ENCODE data around the gene SLC9A7.

The SLC9A7 gene

GRCh38 chrX:46572340-46572936, 186.5 kb downstream of the SLC9A7 start:
- no peak for DNase-seq

GRCh38 chrX:46571423-46572339, 187.2 kb downstream of the SLC9A7 start:
- DNase-seq: no peak

GRCh38 chrX:46569621-46570020, 189.3 kb downstream of the SLC9A7 start:
- DNase-seq: no peak

- DNase-seq: no peak
These were observed 191.5 kb downstream of the SLC9A7 start for GRCh38 chrX:46567388-46567787.

DNA sequence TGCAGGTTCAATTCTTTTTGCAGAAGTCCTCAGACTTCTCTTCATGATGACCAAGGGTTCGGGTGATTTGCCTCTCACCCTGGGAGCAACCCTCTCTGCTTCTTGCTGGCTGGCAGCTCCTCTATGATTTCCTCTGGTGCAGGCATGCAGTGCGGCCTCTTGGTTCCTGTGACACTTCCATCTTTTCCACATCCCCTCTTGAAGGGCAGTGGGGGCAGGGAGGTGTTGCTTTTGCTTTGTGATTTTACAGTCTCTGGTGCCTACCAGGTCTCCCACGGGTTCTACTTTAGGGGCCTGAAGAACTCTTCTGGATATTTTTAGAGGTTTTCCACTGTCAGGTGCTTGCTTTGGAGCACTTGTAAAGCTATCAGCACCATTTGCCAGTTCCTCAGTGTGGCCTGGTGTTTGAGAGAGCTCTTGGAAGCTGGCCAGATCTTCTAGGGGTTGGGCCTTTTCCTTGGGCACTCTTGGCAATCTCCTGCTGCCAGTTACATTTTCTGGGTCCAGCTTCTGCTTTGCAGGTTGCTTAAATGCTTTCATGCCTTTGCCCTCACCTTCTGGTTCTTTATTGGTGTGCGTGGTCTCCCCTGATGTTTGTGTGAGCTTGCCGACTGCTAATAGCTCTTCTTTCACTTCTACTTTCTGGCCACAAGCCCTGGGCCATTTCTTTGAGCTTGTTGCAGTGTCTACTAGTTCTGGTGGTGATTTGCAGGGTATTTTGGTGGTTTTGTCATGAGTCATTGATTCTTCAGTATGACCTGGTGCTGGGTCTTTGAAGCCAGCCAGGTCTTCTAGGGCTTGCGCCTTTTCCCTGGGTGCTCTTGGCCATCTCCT, 196.9 kb downstream of the SLC9A7 start:
- DNase-seq: no peak

DNA sequence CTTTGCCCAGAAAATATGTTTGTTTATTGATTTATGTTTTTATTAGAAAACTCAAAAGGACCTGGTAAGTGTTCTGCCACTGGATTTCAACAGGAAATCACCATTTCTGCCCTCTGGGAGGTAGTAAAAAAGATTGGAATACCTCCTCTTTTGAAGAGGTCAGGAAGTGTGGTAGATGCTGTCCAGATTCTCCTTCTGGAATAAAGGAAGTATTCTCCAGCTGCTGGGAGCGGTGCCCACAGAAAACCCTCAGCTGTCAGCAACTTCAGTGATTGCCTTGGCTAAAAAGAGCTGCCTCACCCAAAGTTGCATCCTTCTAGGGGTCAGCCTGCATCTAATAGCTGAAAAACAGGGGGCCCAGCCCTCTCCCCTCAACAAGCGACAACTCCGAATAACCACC, 199.9 kb downstream of the SLC9A7 start:
- DNase-seq: no peak

GRCh38 chrX:46554942-46555341, 204.0 kb downstream of the SLC9A7 start:
- DNase-seq: no peak

GRCh38 chrX:46553935-46554334, 205.0 kb downstream of the SLC9A7 start:
- DNase-seq: no peak

DNA sequence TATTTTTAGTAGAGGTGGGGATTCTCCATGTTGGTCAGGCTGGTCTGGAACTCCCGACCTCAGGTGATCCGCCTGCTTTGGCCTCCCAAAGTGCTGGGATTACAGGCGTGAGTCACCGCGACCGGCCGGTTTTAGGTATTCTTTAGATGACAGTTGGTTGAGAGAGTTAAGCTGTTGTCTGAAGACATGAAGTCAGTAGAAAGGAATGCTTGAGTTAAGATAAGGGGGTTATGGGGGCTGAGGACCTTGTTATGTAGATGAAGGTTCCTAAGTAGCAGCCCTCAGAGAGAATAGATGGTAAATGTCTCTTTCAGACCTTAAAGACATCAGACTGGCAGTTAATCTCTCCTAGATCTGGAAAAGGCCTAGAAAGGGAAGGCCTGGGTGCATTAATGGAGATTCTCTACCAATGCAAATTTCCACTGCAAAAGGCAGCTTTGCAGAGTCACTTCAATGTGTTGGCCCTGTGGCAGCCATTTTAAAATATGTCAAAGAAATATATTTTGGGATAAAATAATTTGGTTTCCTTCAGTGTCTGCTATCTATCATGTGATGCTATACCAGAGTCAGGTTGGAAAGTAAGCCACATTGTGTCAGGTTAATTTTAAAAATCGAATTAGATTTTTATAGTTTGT, 207.3 kb downstream of the SLC9A7 start:
- DNase-seq: no peak

GRCh38 chrX:46549914-46550313, 209.0 kb downstream of the SLC9A7 start:
- DNase-seq: no peak
